Activated CD4-positive, alpha-beta memory T cell treated with anti-CD3 and anti-CD28 coated beads, Interleukin-2, amount 10 ng/mL, durations not matched to agents 7 days and 5 days (primary cell): Measurements from ENCODE around the gene PRDM16. TPM values are rescaled to one million over a fixed set of nuclear protein-coding genes. Genes with fewer than 3 reads are reported as not detected.

Experiments used
- CTCF ChIA-PET: fragments of 350-600 bp; sonication (Branson Sonifier 250); formaldehyde crosslinking; loops from one replicate; lab custom pipeline; 2021; ENCODE audit warnings: antibody characterized with exemption, inconsistent platforms; lab: Charles Lee
- POLR2A ChIA-PET: fragments of 350-600 bp; sonication (Branson Sonifier 250); formaldehyde crosslinking; loops from one replicate; lab custom pipeline; 2021; ENCODE audit warnings: antibody characterized with exemption; lab: Charles Lee
- DNase-seq: peaks from one replicate; pipeline ENCODE4 v3.0.0-alpha.2; 2020
- H3K27ac Mint-ChIP-seq: one replicate; pipeline ENCODE4 v1.8.0; 2021; ENCODE audit warnings: mild to moderate bottlenecking, mixed read lengths
- H3K27me3 Mint-ChIP-seq: one replicate; pipeline ENCODE4 v1.8.0; 2021; ENCODE audit warnings: mixed read lengths
- H3K36me3 Mint-ChIP-seq: one replicate; pipeline ENCODE4 v1.8.0; 2021; ENCODE audit warnings: low read depth, mixed read lengths
- H3K4me1 Mint-ChIP-seq: one replicate; pipeline ENCODE4 v1.8.0; 2021; ENCODE audit warnings: mixed read lengths
- H3K4me3 Mint-ChIP-seq: one replicate; pipeline ENCODE4 v1.8.0; 2021; ENCODE audit warnings: mild to moderate bottlenecking, mixed read lengths
- H3K9me3 Mint-ChIP-seq: one replicate; pipeline ENCODE4 v1.8.0; 2021; ENCODE audit warnings: mixed read lengths
- total RNA-seq, 2 experiments: library from RNA; stranded (reverse); gene quantifications; one replicate each; pipeline ENCODE4 v1.2.3, GENCODE V29; 2021

Gene PRDM16
- total RNA-seq, 2 experiments from 2014 or later = 0.03 to 0.20 TPM

- Mint-ChIP-seq H3K9me3 (no peaks in the 10 kb centered on the region), H3K4me3 (no peak overlapping the region), H3K4me1 (no peaks in the 10 kb centered on the region), H3K36me3 (no peaks in the 10 kb centered on the region), H3K27me3 (no peaks in the 10 kb centered on the region), H3K27ac (no peak overlapping the region)
- ChIA-PET CTCF (no interaction called here), POLR2A (no interaction called here)
- no peak for DNase-seq
Observed at GRCh38 chr1:3211582-3212375, 142.8 kb downstream of the PRDM16 start.

- ChIA-PET CTCF (no interaction called here), POLR2A (no interaction called here)
- Mint-ChIP-seq H3K27me3 (no peaks in the 10 kb centered on the region), H3K9me3 (no peaks in the 10 kb centered on the region), H3K4me1 (no peaks in the 10 kb centered on the region), H3K36me3 (no peaks in the 10 kb centered on the region), H3K27ac (no peak overlapping the region), H3K4me3 (no peak overlapping the region)
- DNase-seq = no peak
Observed at GRCh38 chr1:3212453-3213355, 143.7 kb downstream of the PRDM16 start.

- Mint-ChIP-seq H3K4me3 (no peak overlapping the region), H3K9me3 (no peaks in the 10 kb centered on the region), H3K27ac (no peak overlapping the region), H3K36me3 (no peaks in the 10 kb centered on the region), H3K27me3 (no peaks in the 10 kb centered on the region), H3K4me1 (no peaks in the 10 kb centered on the region)
- ChIA-PET CTCF (no interaction called here), POLR2A (no interaction called here)
- DNase-seq = no peak
Observed at GRCh38 chr1:3213730-3214129, 144.7 kb downstream of the PRDM16 start.

- no peaks in the 10 kb centered on the region for H3K9me3 Mint-ChIP-seq
- no peaks in the 10 kb centered on the region for H3K4me1 Mint-ChIP-seq
- no peak overlapping the region for H3K4me3 Mint-ChIP-seq
- DNase-seq = no peak
- POLR2A ChIA-PET = no interaction called here
- H3K36me3 Mint-ChIP-seq = no peaks in the 10 kb centered on the region
- CTCF ChIA-PET = no interaction called here
- no peak overlapping the region for H3K27ac Mint-ChIP-seq
- H3K27me3 Mint-ChIP-seq = no peaks in the 10 kb centered on the region
Observed at GRCh38 chr1:3215198-3216014, 146.4 kb downstream of the PRDM16 start.

GRCh38 chr1:3216015-3216391, 147.0 kb downstream of the PRDM16 start:
- H3K36me3 Mint-ChIP-seq = no peaks in the 10 kb centered on the region
- ChIA-PET POLR2A (no interaction called here), CTCF (no interaction called here)
- no peak for DNase-seq
- H3K4me1 Mint-ChIP-seq = no peaks in the 10 kb centered on the region
- H3K27ac Mint-ChIP-seq = no peak overlapping the region
- no peaks in the 10 kb centered on the region for H3K9me3 Mint-ChIP-seq
- H3K27me3 Mint-ChIP-seq = no peaks in the 10 kb centered on the region
- H3K4me3 Mint-ChIP-seq = no peak overlapping the region

- Mint-ChIP-seq H3K27me3 (no peaks in the 10 kb centered on the region), H3K27ac (no peak overlapping the region), H3K4me3 (no peak overlapping the region), H3K4me1 (no peaks in the 10 kb centered on the region), H3K36me3 (no peaks in the 10 kb centered on the region), H3K9me3 (no peaks in the 10 kb centered on the region)
- ChIA-PET CTCF (no interaction called here), POLR2A (no interaction called here)
- DNase-seq = no peak
Observed at GRCh38 chr1:3217181-3217641, 148.2 kb downstream of the PRDM16 start.

GRCh38 chr1:3217979-3218679, 149.1 kb downstream of the PRDM16 start:
- H3K4me3 Mint-ChIP-seq = no peak overlapping the region
- H3K27ac Mint-ChIP-seq = no peak overlapping the region
- no peaks in the 10 kb centered on the region for H3K27me3 Mint-ChIP-seq
- no peak for DNase-seq
- no peaks in the 10 kb centered on the region for H3K4me1 Mint-ChIP-seq
- ChIA-PET CTCF (no interaction called here), POLR2A (no interaction called here)
- no peaks in the 10 kb centered on the region for H3K36me3 Mint-ChIP-seq
- H3K9me3 Mint-ChIP-seq = no peaks in the 10 kb centered on the region

GRCh38 chr1:3219005-3219790, 150.2 kb downstream of the PRDM16 start:
- Mint-ChIP-seq H3K27me3 (no peaks in the 10 kb centered on the region), H3K4me3 (no peak overlapping the region), H3K9me3 (no peaks in the 10 kb centered on the region), H3K4me1 (no peaks in the 10 kb centered on the region), H3K27ac (no peak overlapping the region), H3K36me3 (no peaks in the 10 kb centered on the region)
- ChIA-PET CTCF (no interaction called here), POLR2A (no interaction called here)
- DNase-seq = no peak

GRCh38 chr1:3219791-3220467, 150.9 kb downstream of the PRDM16 start:
- Mint-ChIP-seq H3K4me3 (no peak overlapping the region), H3K27ac (no peak overlapping the region), H3K36me3 (no peaks in the 10 kb centered on the region), H3K9me3 (no peaks in the 10 kb centered on the region), H3K4me1 (no peaks in the 10 kb centered on the region), H3K27me3 (no peaks in the 10 kb centered on the region)
- no peak for DNase-seq
- ChIA-PET POLR2A (no interaction called here), CTCF (no interaction called here)

- H3K4me3 Mint-ChIP-seq = no peak overlapping the region
- H3K4me1 Mint-ChIP-seq = no peaks in the 10 kb centered on the region
- H3K27ac Mint-ChIP-seq = no peak overlapping the region
- H3K9me3 Mint-ChIP-seq = no peaks in the 10 kb centered on the region
- no peak for DNase-seq
- H3K36me3 Mint-ChIP-seq = no peaks in the 10 kb centered on the region
- POLR2A ChIA-PET = no interaction called here
- H3K27me3 Mint-ChIP-seq = no peaks in the 10 kb centered on the region
- CTCF ChIA-PET = no interaction called here
Observed at GRCh38 chr1:3221112-3222041, 152.4 kb downstream of the PRDM16 start.
